ENCODE measurements around the gene PSMD4. TPM values are rescaled to one million over a fixed set of nuclear protein-coding genes. Genes with fewer than 3 reads are reported as not detected.
"Not testable (repeated sequence)": the region's sequence is repeated elsewhere in the genome, so short reads cannot be mapped to it uniquely, and the experiment has no call there.

The PSMD4 gene
- total RNA-seq, 1 donor from 2014 or later = 231 TPM

- DNase-seq = not testable (repeated sequence)
Observed at GRCh38 chr1:151275341-151275740, 20.8 kb downstream of the PSMD4 start.

- no peak for DNase-seq
Observed at GRCh38 chr1:151277249-151277648, 22.7 kb downstream of the PSMD4 start.

DNA sequence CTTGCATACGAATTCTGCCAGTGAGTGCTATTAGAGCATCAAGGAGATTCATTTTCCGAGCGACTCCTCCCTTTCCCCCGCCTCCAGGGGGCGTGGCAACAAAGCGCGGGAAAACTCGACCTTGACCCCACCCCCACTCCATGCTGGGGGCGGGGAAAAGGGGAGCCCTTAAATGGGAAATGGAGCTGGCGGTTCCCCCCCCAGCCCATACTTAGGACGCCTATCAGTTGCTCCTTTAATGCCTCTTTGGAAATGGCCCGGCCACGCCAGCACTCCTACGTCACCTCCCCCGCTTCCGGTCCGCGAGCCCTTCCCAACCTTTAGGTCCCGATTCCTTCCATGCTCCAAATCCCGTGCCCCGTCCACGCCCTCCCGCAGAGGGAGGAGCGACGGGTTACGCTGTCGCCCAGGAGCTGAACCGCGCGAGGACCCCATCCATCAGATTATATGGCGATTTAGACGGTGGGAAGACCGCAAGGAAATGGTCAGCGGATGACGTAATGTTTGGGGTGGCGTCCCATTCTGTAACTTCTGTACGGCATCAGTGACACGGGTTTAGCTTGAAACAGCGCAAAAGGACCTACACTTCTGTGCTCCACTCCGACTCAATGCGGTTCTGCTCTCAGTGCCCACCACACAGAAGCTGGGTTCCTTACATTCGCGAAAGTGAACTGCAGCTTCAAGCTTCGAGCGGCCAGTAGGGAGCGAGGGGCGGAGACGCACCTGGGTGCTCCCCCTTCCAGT lies 26.9 kb downstream of the PSMD4 start:
- DNase-seq = peak; percentile 98

- peak; percentile 100 for DNase-seq
Observed at GRCh38 chr1:151281969-151282882, 27.7 kb downstream of the PSMD4 start, which contains the start of gene ZNF687. ZNF687 (plus strand) TSS chr1:151282299; CDS start chr1:151286292, 3,993 bp downstream.

GRCh38 chr1:151282883-151283725 lies 28.6 kb downstream of the PSMD4 start:
- peak; percentile 21 for DNase-seq

DNA sequence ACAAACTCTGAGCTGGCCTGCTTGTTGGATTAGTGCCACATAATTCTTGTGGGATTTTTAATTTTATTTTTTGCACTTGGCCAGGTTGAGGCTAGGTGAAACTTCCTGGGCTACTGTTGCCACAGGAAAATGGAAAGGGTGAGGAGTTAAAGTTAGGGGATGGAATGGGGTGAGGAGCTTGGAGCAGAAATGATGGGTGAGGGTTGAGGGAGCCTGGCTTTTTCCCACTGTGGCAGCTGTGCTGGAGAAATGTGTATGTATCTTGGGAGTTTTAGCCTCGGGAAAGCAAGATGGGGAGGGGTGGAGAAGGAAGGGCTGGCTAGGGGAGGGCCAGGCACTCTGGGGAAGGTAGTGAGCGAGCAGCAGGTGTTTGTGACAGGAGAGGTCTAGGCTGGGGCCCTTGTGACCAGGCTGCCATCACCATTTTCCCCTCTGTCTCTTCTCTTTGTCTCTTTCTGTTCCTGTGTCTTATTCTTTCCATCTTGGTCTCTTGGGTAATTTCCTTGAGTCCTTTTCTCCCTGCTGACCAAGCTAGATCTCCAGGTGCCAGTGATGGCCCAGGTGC lies 29.6 kb downstream of the PSMD4 start:
- DNase-seq = no peak

GRCh38 chr1:151286619-151287340 lies 32.2 kb downstream of the PSMD4 start:
- DNase-seq = no peak

GRCh38 chr1:151287341-151287699 lies 32.8 kb downstream of the PSMD4 start:
- DNase-seq = no peak

GRCh38 chr1:151287767-151288500 lies 33.4 kb downstream of the PSMD4 start:
- no peak for DNase-seq

GRCh38 chr1:151288502-151288901 lies 34.0 kb downstream of the PSMD4 start:
- DNase-seq = no peak

DNA sequence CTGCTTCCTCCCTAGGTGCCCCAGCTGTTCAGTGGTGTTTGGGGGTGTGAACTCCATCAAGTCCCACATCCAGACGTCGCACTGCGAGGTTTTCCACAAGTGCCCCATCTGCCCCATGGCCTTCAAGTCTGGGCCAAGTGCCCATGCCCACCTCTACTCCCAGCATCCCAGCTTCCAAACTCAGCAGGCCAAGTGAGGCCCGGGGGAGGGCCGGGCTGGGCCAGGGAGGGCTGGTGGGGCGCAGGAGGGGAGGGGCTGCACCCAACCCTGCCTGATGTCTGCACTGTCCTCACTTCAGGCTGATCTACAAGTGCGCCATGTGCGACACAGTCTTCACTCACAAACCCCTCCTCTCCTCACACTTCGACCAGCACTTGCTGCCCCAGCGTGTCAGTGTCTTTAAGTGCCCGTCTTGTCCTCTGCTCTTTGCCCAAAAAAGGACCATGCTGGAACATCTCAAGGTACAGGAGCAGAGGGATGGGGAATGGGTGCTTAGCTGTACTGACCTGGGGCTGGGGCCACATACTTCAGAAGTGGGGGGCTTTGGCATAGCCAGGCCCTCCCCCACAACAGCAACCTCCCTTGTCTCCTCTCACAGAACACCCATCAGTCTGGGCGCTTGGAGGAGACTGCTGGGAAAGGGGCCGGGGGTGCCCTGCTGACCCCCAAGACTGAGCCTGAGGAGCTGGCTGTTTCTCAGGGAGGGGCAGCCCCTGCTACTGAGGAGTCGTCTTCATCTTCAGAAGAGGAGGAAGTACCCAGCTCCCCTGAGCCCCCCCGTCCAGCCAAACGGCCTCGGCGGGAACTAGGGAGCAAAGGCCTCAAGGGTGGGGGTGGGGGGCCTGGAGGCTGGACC lies 34.8 kb downstream of the PSMD4 start:
- DNase-seq = no peak

DNA sequence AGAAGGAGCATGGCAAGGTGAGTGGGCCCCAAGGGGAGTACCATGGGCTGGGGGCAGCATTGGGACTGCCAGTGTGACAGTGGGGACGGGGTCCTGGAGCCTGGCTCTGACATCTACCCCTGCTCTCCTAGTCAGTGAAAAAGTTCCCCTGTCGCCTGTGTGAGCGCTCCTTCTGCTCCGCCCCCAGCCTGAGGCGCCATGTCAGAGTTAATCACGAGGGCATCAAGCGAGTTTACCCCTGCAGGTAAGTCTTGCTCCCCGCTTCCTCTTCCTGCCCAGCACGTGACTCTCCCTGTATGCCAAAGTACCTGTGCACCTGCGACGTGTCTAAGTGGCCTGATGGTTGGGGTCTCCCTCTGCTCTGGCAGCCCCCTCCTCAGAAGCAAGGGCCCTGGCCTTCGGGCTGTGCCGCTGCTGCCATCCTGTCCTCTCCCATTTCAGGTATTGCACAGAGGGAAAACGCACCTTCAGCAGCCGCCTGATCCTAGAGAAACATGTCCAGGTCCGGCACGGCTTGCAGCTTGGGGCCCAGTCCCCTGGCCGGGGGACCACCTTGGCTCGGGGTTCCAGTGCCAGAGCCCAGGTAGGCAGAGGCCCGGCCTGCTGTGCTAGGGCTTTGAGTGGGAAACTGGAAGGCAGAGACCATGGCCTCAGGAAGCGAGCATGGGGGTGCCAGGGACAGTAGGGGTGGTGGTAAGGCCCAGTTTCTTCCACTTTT lies 35.6 kb downstream of the PSMD4 start:
- no peak for DNase-seq

- DNase-seq = no peak
Observed at GRCh38 chr1:151290709-151291303, 36.3 kb downstream of the PSMD4 start.

DNA sequence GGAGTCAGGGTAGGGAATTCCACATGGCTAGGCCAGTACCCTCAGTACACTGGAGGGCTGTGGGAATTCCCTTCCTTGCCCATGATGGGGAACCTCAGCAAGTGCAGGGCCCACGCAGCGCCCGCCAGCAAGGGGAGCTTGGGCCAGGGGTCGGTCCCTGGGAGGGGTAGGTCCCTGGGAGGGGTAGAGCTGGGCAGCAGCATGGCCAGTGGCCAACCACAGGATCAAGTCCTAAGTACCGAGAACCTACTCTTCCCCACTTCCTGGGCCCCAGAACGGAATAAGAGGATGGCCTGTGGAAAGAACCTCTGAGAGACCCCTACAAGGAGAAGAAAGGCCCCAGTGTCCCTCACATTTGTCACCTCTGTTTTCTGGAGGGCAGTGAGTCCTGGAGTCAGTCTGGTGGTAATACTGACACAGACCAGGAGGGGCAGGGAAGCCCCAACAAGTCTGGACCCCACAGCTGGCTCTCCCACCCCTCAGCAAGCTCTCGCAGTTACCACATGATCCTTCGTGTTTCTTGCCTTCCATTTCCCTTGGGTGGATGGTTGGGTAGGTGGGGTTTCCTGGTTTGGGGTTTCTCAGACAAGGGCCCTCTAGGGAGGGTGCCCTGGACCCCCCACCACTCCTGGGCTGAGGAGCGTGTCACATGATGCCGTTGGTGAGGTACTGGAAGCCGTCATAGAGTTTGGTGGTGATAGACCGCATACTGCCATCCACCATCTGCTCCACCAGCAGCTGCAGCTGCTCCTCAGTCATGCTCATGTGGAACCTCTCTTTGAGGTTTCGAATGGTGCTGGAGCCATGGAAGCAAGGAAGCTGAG lies 37.9 kb downstream of the PSMD4 start:
- no peak for DNase-seq

GRCh38 chr1:151293093-151293492 lies 38.6 kb downstream of the PSMD4 start:
- no peak for DNase-seq

DNA sequence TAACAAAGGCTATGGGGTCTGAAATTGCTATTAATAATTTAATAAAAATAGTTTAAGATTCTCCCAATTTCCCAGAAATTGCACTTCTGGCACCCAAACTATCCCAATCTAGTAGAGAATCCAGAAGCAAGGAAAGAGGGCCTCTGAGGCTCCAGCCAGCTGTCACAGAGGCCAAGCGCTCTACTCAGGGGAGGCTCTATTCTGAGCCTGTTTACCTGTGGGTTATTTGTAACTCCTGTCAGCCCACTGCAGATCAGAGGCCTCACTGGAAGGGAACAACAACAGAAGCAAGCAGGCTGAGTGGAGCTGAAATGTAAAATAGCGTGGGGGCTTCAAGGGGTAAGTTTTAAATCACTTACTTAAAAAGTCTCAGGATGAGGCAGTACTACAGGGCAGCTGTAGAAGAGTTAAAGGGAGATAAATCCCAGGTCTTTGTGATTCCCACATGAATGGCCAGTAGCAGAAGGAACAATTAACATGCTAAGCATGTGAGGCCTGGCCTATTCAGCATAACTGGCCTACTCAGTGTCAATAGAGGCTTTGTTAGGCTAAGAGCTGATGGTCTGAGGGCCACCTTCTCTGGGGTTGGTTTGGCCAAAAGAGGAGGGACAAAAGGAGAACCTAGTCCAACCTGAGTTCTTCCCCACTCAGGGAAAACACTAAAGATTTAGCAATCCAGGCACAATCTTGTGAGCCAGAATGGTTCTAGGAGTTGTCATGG lies 40.4 kb downstream of the PSMD4 start:
- DNase-seq = no peak

- DNase-seq = no peak
Observed at GRCh38 chr1:151309811-151310323, 55.3 kb downstream of the PSMD4 start.

Data from dermis blood vessel endothelial cell (primary cell).